Activated B cell treated with CpG ODN at 0.5 μM for 24 hours (primary cell): ENCODE data around the gene KIF2A. TPM values are rescaled to one million over a fixed set of nuclear protein-coding genes. Genes with fewer than 3 reads are reported as not detected.

Experiments
- ATAC-seq: fragments of 200-7000 bp; cut with Tn5 transposase; one replicate; pipeline ENCODE4 v1.10.0; 2021; ENCODE audit warnings: low read depth, mild to moderate bottlenecking, moderate library complexity
- CTCF ChIA-PET: fragments of 350-600 bp; sonication (Branson Sonifier 250); formaldehyde crosslinking; loops from one replicate; lab custom pipeline; 2021; ENCODE audit warnings: antibody characterized with exemption; lab: Charles Lee
- POLR2A ChIA-PET: fragments of 350-600 bp; sonication (Branson Sonifier 250); formaldehyde crosslinking; loops from one replicate; lab custom pipeline; 2021; ENCODE audit warnings: antibody characterized with exemption; lab: Charles Lee
- DNase-seq: peaks from one replicate; pipeline ENCODE4 v3.0.0; 2022
- H3K27ac Mint-ChIP-seq: one replicate; pipeline ENCODE4 v1.8.0; 2020; ENCODE audit warnings: mixed read lengths
- H3K27me3 Mint-ChIP-seq: one replicate; pipeline ENCODE4 v1.8.0; 2021; ENCODE audit warnings: mixed read lengths
- H3K36me3 Mint-ChIP-seq: one replicate; pipeline ENCODE4 v1.8.0; 2021; ENCODE audit warnings: low read depth, mixed read lengths
- H3K4me1 Mint-ChIP-seq: one replicate; pipeline ENCODE4 v1.8.0; 2021; ENCODE audit warnings: mixed read lengths
- H3K4me3 Mint-ChIP-seq: one replicate; pipeline ENCODE4 v1.8.0; 2020; ENCODE audit warnings: mild to moderate bottlenecking, mixed read lengths
- H3K9me3 Mint-ChIP-seq: one replicate; pipeline ENCODE4 v1.8.0; 2020; ENCODE audit warnings: mixed read lengths
- intact Hi-C: fragments of 100-400 bp; cut with micrococcal nuclease; formaldehyde crosslinking; loops from one replicate; pipeline ENCODE4 v1.15.1; 2024
- total RNA-seq: library from RNA; stranded (reverse); gene quantifications from 2 replicates; pipeline ENCODE4 v1.2.3, GENCODE V29; 2022
- TF ChIP-seq, protein P1 (sequence below): fragments of 200-600 bp; IDR thresholded peaks from one replicate; pipeline ENCODE4 v1.8.0; 2022; ENCODE audit warnings: antibody characterized with exemption, mild to moderate bottlenecking

KIF2A gene
- total RNA-seq, 1 donor from 2014 or later = 45.9 TPM

DNA sequence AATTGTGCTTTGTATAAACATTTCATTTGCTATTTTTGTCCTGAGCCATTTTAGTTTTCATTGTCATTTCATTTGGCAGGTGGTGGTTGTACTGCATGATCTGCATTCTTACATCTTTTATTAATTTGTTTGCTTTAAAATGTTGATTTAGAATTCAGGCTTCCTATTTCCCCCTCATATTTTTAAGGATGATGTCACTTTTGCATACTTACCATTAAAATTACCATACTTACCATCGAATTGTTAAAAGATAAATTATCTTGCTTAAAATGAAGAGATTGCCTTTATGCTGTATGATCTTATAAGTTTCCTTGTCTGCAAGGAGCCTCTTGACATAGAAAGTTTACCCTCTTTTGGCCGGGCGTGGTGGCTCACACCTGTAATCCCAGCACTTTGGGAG lies 66.6 kb downstream of the KIF2A start:
- ATAC-seq (no peak), DNase-seq (no peak)
- Mint-ChIP-seq H3K4me3 (no peak overlapping the region), H3K27ac (no peak overlapping the region), H3K9me3 (no peaks in the 10 kb centered on the region), H3K4me1 (no peaks in the 10 kb centered on the region), H3K27me3 (no peaks in the 10 kb centered on the region), H3K36me3 (peaks cover 50% of the 10 kb centered on the region)
- CTCF ChIA-PET = no interaction called here
- POLR2A ChIA-PET = no interaction called here
- intact Hi-C loops = no loop called here
- TF ChIP-seq, protein P1, sequence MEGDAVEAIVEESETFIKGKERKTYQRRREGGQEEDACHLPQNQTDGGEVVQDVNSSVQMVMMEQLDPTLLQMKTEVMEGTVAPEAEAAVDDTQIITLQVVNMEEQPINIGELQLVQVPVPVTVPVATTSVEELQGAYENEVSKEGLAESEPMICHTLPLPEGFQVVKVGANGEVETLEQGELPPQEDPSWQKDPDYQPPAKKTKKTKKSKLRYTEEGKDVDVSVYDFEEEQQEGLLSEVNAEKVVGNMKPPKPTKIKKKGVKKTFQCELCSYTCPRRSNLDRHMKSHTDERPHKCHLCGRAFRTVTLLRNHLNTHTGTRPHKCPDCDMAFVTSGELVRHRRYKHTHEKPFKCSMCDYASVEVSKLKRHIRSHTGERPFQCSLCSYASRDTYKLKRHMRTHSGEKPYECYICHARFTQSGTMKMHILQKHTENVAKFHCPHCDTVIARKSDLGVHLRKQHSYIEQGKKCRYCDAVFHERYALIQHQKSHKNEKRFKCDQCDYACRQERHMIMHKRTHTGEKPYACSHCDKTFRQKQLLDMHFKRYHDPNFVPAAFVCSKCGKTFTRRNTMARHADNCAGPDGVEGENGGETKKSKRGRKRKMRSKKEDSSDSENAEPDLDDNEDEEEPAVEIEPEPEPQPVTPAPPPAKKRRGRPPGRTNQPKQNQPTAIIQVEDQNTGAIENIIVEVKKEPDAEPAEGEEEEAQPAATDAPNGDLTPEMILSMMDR = no peak

DNA sequence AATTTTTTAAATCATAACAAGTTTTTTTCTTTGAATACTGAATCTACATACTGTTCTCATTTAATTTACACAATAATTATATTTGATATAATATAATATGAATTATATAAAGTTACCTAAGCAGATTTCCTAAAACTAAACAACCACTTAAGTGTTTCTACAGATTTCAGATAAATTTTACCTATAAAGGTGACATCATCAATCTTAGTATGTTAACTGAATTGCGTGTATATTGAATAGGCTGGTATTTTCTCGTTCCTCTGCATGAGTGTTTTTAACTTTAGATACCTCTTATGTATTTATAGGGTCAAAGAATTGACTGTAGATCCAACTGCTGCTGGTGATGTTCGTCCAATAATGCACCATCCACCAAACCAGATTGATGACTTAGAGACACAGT lies 67.4 kb downstream of the KIF2A start:
- ChIA-PET POLR2A (no interaction called here), CTCF (no interaction called here)
- DNase-seq (no peak), ATAC-seq (no peak)
- Mint-ChIP-seq H3K4me1 (no peaks in the 10 kb centered on the region), H3K27ac (no peak overlapping the region), H3K9me3 (no peaks in the 10 kb centered on the region), H3K4me3 (no peak overlapping the region), H3K36me3 (peaks cover 58% of the 10 kb centered on the region), H3K27me3 (no peaks in the 10 kb centered on the region)
- intact Hi-C loops = no loop called here
- TF ChIP-seq, protein P1 = no peak

DNA sequence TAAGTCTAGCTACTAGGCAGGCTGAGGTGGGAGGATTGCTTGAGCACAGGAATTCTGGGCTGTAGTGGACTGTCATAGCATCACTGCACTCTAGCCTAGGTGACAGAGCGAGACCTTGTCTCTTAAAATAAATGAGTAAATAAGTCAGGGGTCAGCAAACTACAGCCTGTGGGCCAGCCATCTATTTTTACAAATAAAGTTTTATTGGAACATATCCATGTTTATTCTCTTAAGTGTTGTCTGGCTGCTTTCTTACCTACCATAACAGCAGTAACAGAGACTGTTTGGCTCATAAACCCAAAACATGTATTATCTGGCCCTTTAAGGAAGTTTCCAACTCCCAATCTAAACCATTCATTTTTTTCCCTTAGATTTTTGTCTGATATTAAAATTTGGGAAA lies 68.1 kb downstream of the KIF2A start:
- ATAC-seq (no peak), DNase-seq (no peak)
- intact Hi-C loops = no loop called here
- H3K4me3 Mint-ChIP-seq = no peak overlapping the region
- no peaks in the 10 kb centered on the region for H3K27me3 Mint-ChIP-seq
- no peak overlapping the region for H3K27ac Mint-ChIP-seq
- peaks cover 61% of the 10 kb centered on the region for H3K36me3 Mint-ChIP-seq
- no peaks in the 10 kb centered on the region for H3K4me1 Mint-ChIP-seq
- CTCF ChIA-PET = no interaction called here
- TF ChIP-seq, protein P1 = no peak
- POLR2A ChIA-PET = no interaction called here
- H3K9me3 Mint-ChIP-seq = no peaks in the 10 kb centered on the region

DNA sequence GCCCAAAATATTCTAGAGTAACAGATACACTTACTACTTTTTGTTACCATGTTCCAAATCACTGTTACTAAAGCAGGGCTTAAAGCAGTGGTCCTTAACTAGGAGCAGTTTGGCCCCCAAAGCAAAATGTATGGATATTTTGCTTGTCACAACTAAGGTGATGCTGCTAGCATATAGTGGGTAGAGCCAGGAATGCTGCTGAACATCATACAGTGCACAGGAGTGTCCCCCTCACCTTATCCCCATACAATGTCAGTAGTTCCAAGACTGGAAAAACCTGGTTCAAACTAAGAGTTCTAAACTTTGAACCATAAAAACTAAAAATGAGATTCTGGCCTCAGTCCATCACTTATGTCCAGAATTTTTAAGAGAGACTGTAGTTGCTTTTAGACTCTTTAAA lies 69.6 kb downstream of the KIF2A start:
- Mint-ChIP-seq H3K4me3 (no peak overlapping the region), H3K36me3 (peaks cover 67% of the 10 kb centered on the region), H3K9me3 (no peaks in the 10 kb centered on the region), H3K27me3 (no peaks in the 10 kb centered on the region), H3K4me1 (no peaks in the 10 kb centered on the region), H3K27ac (no peak overlapping the region)
- ChIA-PET CTCF (no interaction called here), POLR2A (no interaction called here)
- intact Hi-C loops = no loop called here
- no peak for DNase-seq
- ATAC-seq = no peak
- TF ChIP-seq, protein P1 = no peak

DNA sequence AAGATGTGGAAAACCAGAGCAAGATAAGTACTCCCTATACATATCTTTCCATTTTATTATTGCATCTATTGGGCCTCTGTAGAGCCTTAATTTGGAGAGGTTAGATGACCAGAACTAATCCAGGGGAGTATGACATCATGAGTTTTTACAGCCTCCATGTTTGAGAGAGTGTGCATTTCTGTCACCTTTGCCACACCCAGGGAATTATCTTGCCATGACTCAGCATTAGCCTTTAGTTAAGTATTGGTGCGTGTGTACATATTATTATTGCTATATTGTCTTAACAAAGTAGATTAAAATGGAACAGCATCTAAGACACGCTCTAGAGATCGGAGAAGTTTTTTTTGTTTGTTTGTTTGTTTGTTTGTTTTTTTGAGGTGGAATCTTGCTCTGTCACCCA lies 70.1 kb downstream of the KIF2A start:
- CTCF ChIA-PET = no interaction called here
- H3K4me1 Mint-ChIP-seq = no peaks in the 10 kb centered on the region
- intact Hi-C loops = no loop called here
- POLR2A ChIA-PET = no interaction called here
- H3K27me3 Mint-ChIP-seq = no peaks in the 10 kb centered on the region
- H3K9me3 Mint-ChIP-seq = no peaks in the 10 kb centered on the region
- TF ChIP-seq, protein P1 = no peak
- no peak overlapping the region for H3K27ac Mint-ChIP-seq
- H3K4me3 Mint-ChIP-seq = no peak overlapping the region
- DNase-seq (no peak), ATAC-seq (no peak)
- peaks cover 69% of the 10 kb centered on the region for H3K36me3 Mint-ChIP-seq
